Tibial nerve (tissue), 4 donors: Measurements from ENCODE around the gene AGK. TPM values are rescaled to one million over a fixed set of nuclear protein-coding genes. Genes with fewer than 3 reads are reported as not detected.

Source experiments
- DNase-seq, 2 donors: peaks; one replicate each; pipeline ENCODE4 v3.0.0-alpha.2; 2019; ENCODE audit warnings: low spot score in 2 of 2
- H3K27ac ChIP-seq, 4 donors: fragments of 200-600 bp; sonication (generic) in 3 of 4; one replicate each; pipeline ENCODE4 v1.5.1; 2017 to 2019; ENCODE audit warnings: mild to moderate bottlenecking in 1 of 4
- H3K27me3 ChIP-seq, 2 donors: fragments of 200-600 bp; sonication (generic) in 1 of 2; one replicate each; pipeline versions ENCODE4 v1.5.1 to v1.6.0; 2017 to 2019
- H3K36me3 ChIP-seq, 3 donors: fragments of 200-600 bp; sonication (generic); one replicate each; pipeline ENCODE4 v1.5.1; 2018 to 2019
- H3K4me1 ChIP-seq, 4 donors: fragments of 200-600 bp; sonication (generic) in 3 of 4; one replicate each; pipeline ENCODE4 v1.5.1; 2017 to 2019
- H3K4me3 ChIP-seq, 4 donors: fragments of 200-600 bp; sonication (generic) in 3 of 4; one replicate each; pipeline ENCODE4 v1.5.1; 2017 to 2019; ENCODE audit warnings: mild to moderate bottlenecking in 1 of 4, moderate library complexity in 1 of 4
- H3K9me3 ChIP-seq, 4 donors: fragments of 200-600 bp; sonication (generic) in 3 of 4; one replicate each; pipeline ENCODE4 v1.5.1; 2017 to 2019
- EP300 ChIP-seq, 2 donors: sonication (generic); formaldehyde crosslinking; IDR thresholded peaks; one replicate each; pipeline ENCODE4 v1.6.1; 2017; ENCODE audit warnings: antibody characterized with exemption in 2 of 2, mild to moderate bottlenecking in 1 of 2
- POLR2A ChIP-seq, 2 donors: fragments of 450-650 bp; IDR thresholded peaks; one replicate each; pipeline ENCODE4 v1.6.1; 2017; ENCODE audit warnings: antibody characterized with exemption in 2 of 2, mild to moderate bottlenecking in 2 of 2, moderate library complexity in 2 of 2
- WGBS, 2 donors: methylation state at CpG; one replicate each; pipeline ENCODE4 v1.1.5; 2018; 5-methylcytosine and 5-hydroxymethylcytosine counted together
- total RNA-seq, 4 donors: library from RNA; depleted of rRNA; stranded (reverse); fragments of >200 nt; gene quantifications; one replicate each; pipeline ENCODE4 v1.1.0, GENCODE V29; 2016
- TF ChIP-seq, protein P1 (sequence below), 5 experiments: fragments of 200-600 bp in 3 of 5; fragments of 450-650 bp in 2 of 5; sonication (generic) in 3 of 5; IDR thresholded peaks; one replicate each; pipeline ENCODE4 v1.5.1; 2016 to 2019; ENCODE audit warnings: antibody characterized with exemption in 5 of 5, mild to moderate bottlenecking in 3 of 5, moderate library complexity in 2 of 5

Gene AGK
- total RNA-seq, 4 donors from 2014 or later = 16.4 to 45.9 (median 26.3) TPM

GRCh38 chr7:141567432-141567831 is 16.2 kb downstream of the AGK start:
- Histone ChIP-seq H3K4me1 (no peaks in the 10 kb centered on the region), H3K36me3 (peaks cover 0 to 60% (median 0%) of the 10 kb centered on the region in 3 donors), H3K4me3 (no peak overlapping the region), H3K9me3 (no peaks in the 10 kb centered on the region), H3K27ac (no peak overlapping the region), H3K27me3 (no peaks in the 10 kb centered on the region)
- no peak for DNase-seq
- no peak for TF ChIP-seq POLR2A (IDR thresholded peaks at IDR 0.05)
- TF ChIP-seq, protein P1, sequence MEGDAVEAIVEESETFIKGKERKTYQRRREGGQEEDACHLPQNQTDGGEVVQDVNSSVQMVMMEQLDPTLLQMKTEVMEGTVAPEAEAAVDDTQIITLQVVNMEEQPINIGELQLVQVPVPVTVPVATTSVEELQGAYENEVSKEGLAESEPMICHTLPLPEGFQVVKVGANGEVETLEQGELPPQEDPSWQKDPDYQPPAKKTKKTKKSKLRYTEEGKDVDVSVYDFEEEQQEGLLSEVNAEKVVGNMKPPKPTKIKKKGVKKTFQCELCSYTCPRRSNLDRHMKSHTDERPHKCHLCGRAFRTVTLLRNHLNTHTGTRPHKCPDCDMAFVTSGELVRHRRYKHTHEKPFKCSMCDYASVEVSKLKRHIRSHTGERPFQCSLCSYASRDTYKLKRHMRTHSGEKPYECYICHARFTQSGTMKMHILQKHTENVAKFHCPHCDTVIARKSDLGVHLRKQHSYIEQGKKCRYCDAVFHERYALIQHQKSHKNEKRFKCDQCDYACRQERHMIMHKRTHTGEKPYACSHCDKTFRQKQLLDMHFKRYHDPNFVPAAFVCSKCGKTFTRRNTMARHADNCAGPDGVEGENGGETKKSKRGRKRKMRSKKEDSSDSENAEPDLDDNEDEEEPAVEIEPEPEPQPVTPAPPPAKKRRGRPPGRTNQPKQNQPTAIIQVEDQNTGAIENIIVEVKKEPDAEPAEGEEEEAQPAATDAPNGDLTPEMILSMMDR (IDR thresholded peaks at IDR 0.05) = no peak
- TF ChIP-seq EP300 (IDR thresholded peaks at IDR 0.05) = no peak
- WGBS, 2 donors = 92 to 100% methylated on average over 1 of the region's 1 CpG

GRCh38 chr7:141568227-141568626 is 17.0 kb downstream of the AGK start:
- Histone ChIP-seq H3K27ac (no peak overlapping the region), H3K4me1 (no peaks in the 10 kb centered on the region), H3K36me3 (peaks cover 0 to 58% (median 0%) of the 10 kb centered on the region in 3 donors), H3K27me3 (no peaks in the 10 kb centered on the region), H3K9me3 (no peaks in the 10 kb centered on the region), H3K4me3 (no peak overlapping the region)
- no peak for TF ChIP-seq POLR2A (IDR thresholded peaks at IDR 0.05)
- WGBS, 2 donors = 83 to 84% methylated on average over 4 of the region's 4 CpGs
- DNase-seq = no peak

GRCh38 chr7:141571059-141571458 is 19.8 kb downstream of the AGK start:
- Histone ChIP-seq H3K4me1 (no peaks in the 10 kb centered on the region), H3K4me3 (no peak overlapping the region), H3K27ac (no peak overlapping the region), H3K27me3 (no peaks in the 10 kb centered on the region), H3K36me3 (peaks cover 0 to 42% (median 0%) of the 10 kb centered on the region in 3 donors), H3K9me3 (peaks cover 0 to 4% (median 0%) of the 10 kb centered on the region in 4 donors)
- TF ChIP-seq POLR2A (IDR thresholded peaks at IDR 0.05) (no peak), EP300 (IDR thresholded peaks at IDR 0.05) (no peak)
- TF ChIP-seq, protein P1 (IDR thresholded peaks at IDR 0.05) = no peak
- WGBS, 2 donors = 71 to 88% methylated on average over 1 of the region's 1 CpG
- DNase-seq = no peak

GRCh38 chr7:141572175-141572574 is 21.0 kb downstream of the AGK start:
- DNase-seq = no peak
- H3K36me3 ChIP-seq = peaks cover 0 to 43% (median 0%) of the 10 kb centered on the region in 3 donors
- peaks cover 0 to 4% (median 0%) of the 10 kb centered on the region in 4 donors for H3K9me3 ChIP-seq
- no peaks in the 10 kb centered on the region for H3K4me1 ChIP-seq
- H3K4me3 ChIP-seq = no peak overlapping the region
- TF ChIP-seq EP300 (IDR thresholded peaks at IDR 0.05) (no peak), POLR2A (IDR thresholded peaks at IDR 0.05) (no peak)
- TF ChIP-seq, protein P1 (IDR thresholded peaks at IDR 0.05) = no peak
- H3K27ac ChIP-seq = no peak overlapping the region
- no peaks in the 10 kb centered on the region for H3K27me3 ChIP-seq

- H3K27me3 ChIP-seq = no peaks in the 10 kb centered on the region
- no peak for DNase-seq
- 95 to 97% methylated on average over 6 of the region's 6 CpGs for WGBS, 2 donors
- H3K27ac ChIP-seq = no peak overlapping the region
- peaks cover 0 to 4% (median 0%) of the 10 kb centered on the region in 4 donors for H3K9me3 ChIP-seq
- H3K4me1 ChIP-seq = no peaks in the 10 kb centered on the region
- TF ChIP-seq, protein P1 (IDR thresholded peaks at IDR 0.05) = no peak
- TF ChIP-seq EP300 (IDR thresholded peaks at IDR 0.05) (no peak), POLR2A (IDR thresholded peaks at IDR 0.05) (no peak)
- peaks cover 0 to 37% (median 0%) of the 10 kb centered on the region in 3 donors for H3K36me3 ChIP-seq
- H3K4me3 ChIP-seq = no peak overlapping the region
These were observed 22.3 kb downstream of the AGK start for GRCh38 chr7:141573511-141573910.

DNA sequence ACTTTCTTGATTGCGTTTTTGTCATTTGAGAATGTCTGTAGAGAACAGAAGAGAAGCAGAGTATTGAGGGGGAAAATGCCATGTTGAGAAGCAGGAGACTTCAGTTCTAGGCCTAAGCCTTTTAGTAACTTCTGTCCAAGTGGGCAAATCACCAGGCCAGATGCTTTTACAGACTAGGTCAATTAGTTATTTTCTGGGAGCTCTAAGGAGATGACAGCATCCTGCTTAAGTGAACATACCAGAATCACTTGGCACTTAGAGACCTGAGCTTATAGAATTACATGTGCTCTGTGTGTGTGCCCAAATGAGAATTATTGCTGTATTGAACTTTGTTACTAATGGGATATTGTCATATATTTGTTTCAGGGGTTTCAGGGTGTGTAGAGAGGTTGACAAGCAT is 24.0 kb downstream of the AGK start:
- Histone ChIP-seq H3K27ac (no peak overlapping the region), H3K4me3 (no peak overlapping the region), H3K27me3 (no peaks in the 10 kb centered on the region), H3K36me3 (peaks cover 0 to 35% (median 0%) of the 10 kb centered on the region in 3 donors), H3K4me1 (no peaks in the 10 kb centered on the region), H3K9me3 (peaks cover 0 to 14% (median 0%) of the 10 kb centered on the region in 4 donors)
- no peak for DNase-seq
- TF ChIP-seq, protein P1 (IDR thresholded peaks at IDR 0.05) = no peak
- no peak for TF ChIP-seq POLR2A (IDR thresholded peaks at IDR 0.05)
- 92 to 95% methylated on average over 1 of the region's 1 CpG for WGBS, 2 donors
